ENCODE data around the gene LEMD3. TPM values are rescaled to one million over a fixed set of nuclear protein-coding genes. Genes with fewer than 3 reads are reported as not detected.

The LEMD3 gene
- total and polyA plus RNA-seq, 2 of the 8 experiments (the other 6 are each of a cell fraction or from before 2014, with no cell fraction given): 5.8 to 33.2 TPM

DNA sequence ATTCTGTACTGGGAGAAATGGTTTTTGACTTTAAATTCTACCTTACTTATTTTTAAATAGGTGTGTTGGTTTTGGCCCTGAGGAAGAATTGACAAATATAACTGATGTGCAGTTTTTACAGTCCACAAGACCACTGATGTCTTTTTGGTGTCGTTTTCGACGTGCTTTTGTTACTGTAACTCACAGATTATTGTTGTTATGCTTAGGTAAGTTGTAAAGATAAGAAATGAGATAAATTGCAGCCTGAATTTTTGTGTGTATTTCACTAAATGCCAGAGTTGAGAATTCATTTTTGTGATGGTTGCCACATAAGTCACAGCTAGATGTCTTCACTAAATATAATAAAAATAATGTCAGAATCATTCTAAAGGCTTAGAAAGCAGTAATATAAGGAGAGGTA is 69.2 kb downstream of the LEMD3 start:
- no peak overlapping the region for H2BK15ac ChIP-seq (ENCODE audit: low read length)
- H3K18ac ChIP-seq (ENCODE audit: extremely low read depth, low read length): no peak overlapping the region
- H2AK5ac ChIP-seq (ENCODE audit: low read depth, low read length): no peak overlapping the region
- H3K14ac ChIP-seq (ENCODE audit: insufficient read length): no peak overlapping the region
- CTCF ChIA-PET (ENCODE audit: partially characterized antibody): interaction anchor here (0.9 to 1.0 kb wide), 2 partner anchors 38 to 105 kb away, joined by 3 read pairs; no protein-coding TSS in a partner anchor
- no peak overlapping the region for H2BK12ac ChIP-seq (ENCODE audit: low read depth, low read length)
- H3K9ac ChIP-seq (replicated peaks in 1 of 4; ENCODE audit: extremely low read depth in 1 of 4, low read depth in 3 of 4, low read length in 3 of 4): no peak overlapping the region
- no peak overlapping the region for H2BK5ac ChIP-seq (ENCODE audit: low read depth, low read length)
- no peak overlapping the region for H3K23ac ChIP-seq (ENCODE audit: insufficient read length)
- no peak for DNase-seq (ENCODE audit: low read depth in 1 of 2, low spot score in 2 of 2)
- FAIRE-seq: no peak
- no peak overlapping the region for H2BK20ac ChIP-seq (ENCODE audit: low read length)
- H4K5ac ChIP-seq (ENCODE audit: insufficient read length, low read depth, low read length): no peak overlapping the region
- no peaks in the 10 kb centered on the region for H3K4me1 ChIP-seq (replicated peaks in 1 of 4; ENCODE audit: control insufficient read depth in 3 of 4, insufficient read depth in 4 of 4, low read length in 3 of 4)
- no peaks in the 10 kb centered on the region for H4K20me1 ChIP-seq (replicated peaks in 1 of 2; ENCODE audit: control insufficient read depth in 1 of 2, insufficient read depth in 2 of 2, low read length in 2 of 2)
- no peak overlapping the region for H4K91ac ChIP-seq (replicated peaks; ENCODE audit: insufficient read length, low read length)
- no peak overlapping the region for H2AFZ ChIP-seq (ENCODE audit: low read length)
- no peak overlapping the region for H3K4me3 ChIP-seq (ENCODE audit: extremely low read depth in 1 of 4, insufficient read depth in 2 of 4, low read depth in 3 of 4, low read length in 4 of 4)
- 91% methylated on average over 3 of the region's 3 CpGs; no CpG with 5 or more reads in 1 of the 2 experiments for WGBS, 2 experiments (ENCODE audit: extremely low coverage in 1 of 2, insufficient coverage in 1 of 2, insufficient read length in 1 of 2, insufficient replicate concordance in 2 of 2, low coverage in 1 of 2, low lambda C conversion rate in 2 of 2, missing lambda C conversion rate in 1 of 2)
- H3K4ac ChIP-seq (replicated peaks; ENCODE audit: insufficient read length, low read depth, low read length): no peak overlapping the region
- no peak overlapping the region for H4K8ac ChIP-seq (ENCODE audit: extremely low read depth, insufficient read depth, low read length)
- no peak overlapping the region for H3K56ac ChIP-seq (replicated peaks; ENCODE audit: insufficient read length, low read depth, low read length)
- no peak overlapping the region for H3K4me2 ChIP-seq (ENCODE audit: insufficient read depth in 1 of 2, low read depth in 2 of 2, low read length in 2 of 2)
- H3K9me3 ChIP-seq (ENCODE audit: insufficient read depth in 2 of 2, low read depth in 1 of 2, low read length in 1 of 2): no peaks in the 10 kb centered on the region
- H3K79me1 ChIP-seq (ENCODE audit: low read depth, low read length): no peaks in the 10 kb centered on the region
- no peaks in the 10 kb centered on the region for H3K79me2 ChIP-seq (ENCODE audit: control insufficient read depth in 1 of 2, insufficient read depth in 2 of 2, low read length in 2 of 2)
- POLR2A ChIA-PET (ENCODE audit: partially characterized antibody): no interaction called here
- H3K27ac ChIP-seq (ENCODE audit: low read depth, low read length): no peak overlapping the region
- H3K36me3 ChIP-seq (ENCODE audit: control insufficient read depth in 2 of 4, insufficient read depth in 4 of 4, low read length in 3 of 4): peaks cover 0 to 16% (median 4%) of the 10 kb centered on the region in 4 experiments; a peak in 4 of 8 replicates
- H3K27me3 ChIP-seq (replicated peaks in 1 of 4; ENCODE audit: control insufficient read depth in 3 of 4, extremely low read depth in 1 of 4, insufficient read depth in 3 of 4, low read length in 3 of 4): no peaks in the 10 kb centered on the region
- no peaks in the 10 kb centered on the region for H3K23me2 ChIP-seq (ENCODE audit: low read depth, low read length)
- H2BK120ac ChIP-seq (replicated peaks; ENCODE audit: low read depth, low read length): no peak overlapping the region
- TF ChIP-seq GABPA (IDR thresholded peaks at IDR 0.05; ENCODE audit: borderline replicate concordance, insufficient read depth, low read length) (no peak), HDAC6 (IDR thresholded peaks at IDR 0.05; ENCODE audit: low read depth, low read length) (no peak), EP300 (IDR thresholded peaks at IDR 0.05; ENCODE audit: borderline replicate concordance in 1 of 2, low read depth in 2 of 2, low read length in 2 of 2) (no peak), SUZ12 (IDR thresholded peaks at IDR 0.05; ENCODE audit: low read length) (no peak), BACH1 (IDR thresholded peaks at IDR 0.05; ENCODE audit: low read length) (no peak), CBX5 (IDR thresholded peaks at IDR 0.05; ENCODE audit: low read depth, low read length) (no peak), BCL11A (IDR thresholded peaks at IDR 0.05; ENCODE audit: low read depth in 2 of 2, low read length in 2 of 2) (no peak), ASH2L (IDR thresholded peaks at IDR 0.05; ENCODE audit: low read length) (no peak), TAF7 (optimal IDR thresholded peaks at IDR 0.05; ENCODE audit: borderline replicate concordance, low read depth, low read length) (no peak), CTBP2 (IDR thresholded peaks at IDR 0.05; ENCODE audit: borderline replicate concordance, insufficient read depth, insufficient read length, low read length) (no peak), SIN3A (conservative IDR thresholded peaks at IDR 0.05 in 1 of 2, IDR thresholded peaks at IDR 0.05 in 1 of 2; ENCODE audit: low read depth in 1 of 2, low read length in 2 of 2) (no peak), SIRT6 (IDR thresholded peaks at IDR 0.05; ENCODE audit: low read length) (no peak), RAD21 (IDR thresholded peaks at IDR 0.05 in 1 of 2, conservative IDR thresholded peaks at IDR 0.05 in 1 of 2; ENCODE audit: low read depth in 2 of 2, low read length in 2 of 2) (no peak)
- TF ChIP-seq, protein P1, sequence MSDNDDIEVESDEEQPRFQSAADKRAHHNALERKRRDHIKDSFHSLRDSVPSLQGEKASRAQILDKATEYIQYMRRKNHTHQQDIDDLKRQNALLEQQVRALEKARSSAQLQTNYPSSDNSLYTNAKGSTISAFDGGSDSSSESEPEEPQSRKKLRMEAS (IDR thresholded peaks at IDR 0.05): no peak

Data from H1 (cell line).